ENCODE results near the gene PGAM5. TPM values are rescaled to one million over a fixed set of nuclear protein-coding genes. Genes with fewer than 3 reads are reported as not detected.
"Not testable (repeated sequence)": the region's sequence is repeated elsewhere in the genome, so short reads cannot be mapped to it uniquely, and the experiment has no call there.

PGAM5 gene
- polyA plus RNA-seq, 1 donor = 20.7 TPM

DNA sequence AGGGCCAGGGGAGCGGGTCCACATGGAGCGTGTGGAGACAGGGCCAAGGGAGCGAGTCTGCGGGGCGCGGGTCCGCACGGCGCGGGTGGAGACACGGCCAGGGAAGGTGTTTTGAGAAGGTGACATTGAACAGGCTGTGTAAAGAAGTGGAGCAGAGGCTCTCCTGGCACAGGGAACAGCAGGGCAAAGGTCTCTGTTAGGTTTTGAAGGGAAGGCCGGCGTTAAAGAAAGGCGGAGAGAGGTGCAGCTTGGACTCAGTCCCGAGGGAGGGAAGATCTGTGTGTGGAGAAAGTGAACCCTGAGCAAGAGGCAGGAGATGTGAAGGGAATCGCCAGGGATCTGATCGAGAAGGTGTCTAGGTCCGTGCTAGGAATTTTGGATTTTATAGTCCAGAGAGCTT lies 21.4 kb upstream of the PGAM5 start:
- no peak for DNase-seq (ENCODE audit: low read depth)

DNA sequence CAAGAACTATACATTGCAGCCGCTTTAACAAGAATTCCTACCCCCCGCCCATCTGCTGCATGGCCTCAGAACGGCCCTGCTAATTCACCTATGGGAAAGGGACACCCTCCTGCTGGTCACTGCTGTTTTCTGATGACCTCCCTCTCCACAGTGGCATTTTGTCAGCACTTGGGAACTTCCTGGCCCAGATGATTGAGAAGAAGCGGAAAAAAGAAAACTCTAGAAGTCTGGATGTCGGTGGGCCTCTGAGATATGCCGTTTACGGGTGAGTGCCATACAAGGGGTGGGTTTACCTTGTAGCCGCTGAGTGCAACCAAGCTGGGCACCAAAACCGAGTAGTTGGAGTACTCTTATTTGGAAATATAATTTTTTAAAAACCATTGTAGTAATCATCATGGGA lies 20.5 kb upstream of the PGAM5 start:
- no peak for DNase-seq (ENCODE audit: low read depth)

- not testable (repeated sequence) for DNase-seq (ENCODE audit: low read depth)
These were observed 18.6 kb upstream of the PGAM5 start for GRCh38 chr12:132692030-132692429.

- not testable (repeated sequence) for DNase-seq (ENCODE audit: low read depth)
These were observed 15.8 kb upstream of the PGAM5 start for GRCh38 chr12:132694888-132695287.

GRCh38 chr12:132695431-132695830 lies 15.2 kb upstream of the PGAM5 start:
- no peak for DNase-seq (ENCODE audit: low read depth)

DNA sequence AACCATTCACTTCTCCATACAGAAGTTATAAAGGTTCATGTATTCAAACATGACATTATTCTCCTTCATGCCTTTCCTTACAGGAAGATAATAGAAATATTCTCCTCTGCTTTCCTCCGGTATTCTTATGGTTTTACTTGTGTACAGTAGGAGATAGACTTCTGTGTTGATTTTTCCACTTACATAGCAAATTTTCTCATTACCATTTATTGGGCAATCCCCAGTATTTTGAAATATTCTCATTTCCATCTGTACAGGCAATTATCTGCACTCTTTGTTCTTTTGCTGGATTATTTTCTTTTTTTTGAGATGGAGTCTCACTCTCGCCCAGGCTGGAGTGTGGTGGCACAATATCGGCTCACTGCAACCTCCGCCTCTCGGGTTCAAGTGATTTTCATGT lies 12.3 kb upstream of the PGAM5 start:
- DNase-seq (ENCODE audit: low read depth) = no peak

- DNase-seq (ENCODE audit: low read depth) = no peak
These were observed 10.3 kb upstream of the PGAM5 start for GRCh38 chr12:132700212-132700822.

- no peak for DNase-seq (ENCODE audit: low read depth)
These were observed 8.0 kb upstream of the PGAM5 start for GRCh38 chr12:132702640-132703039.

DNA sequence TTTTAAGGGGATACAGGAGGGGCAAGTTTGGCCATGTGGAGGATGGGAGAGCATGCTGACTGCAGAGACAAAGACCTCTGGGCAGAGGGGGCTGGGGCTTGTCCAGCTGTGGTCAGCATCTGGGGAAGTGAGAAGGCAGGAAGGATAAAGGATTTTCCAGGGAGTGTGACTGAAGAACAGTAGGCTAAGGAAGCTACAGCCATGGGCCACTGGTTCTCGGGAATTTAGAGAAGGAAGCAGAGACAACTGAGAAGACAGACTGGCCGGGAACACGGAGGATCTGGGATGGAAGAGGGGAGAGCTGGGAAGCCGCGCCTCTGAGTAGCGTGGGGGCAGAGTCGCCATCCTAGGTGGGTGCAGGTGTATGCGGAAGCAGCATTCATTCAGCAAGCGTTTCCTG lies 7.0 kb upstream of the PGAM5 start:
- DNase-seq (ENCODE audit: low read depth) = no peak

GRCh38 chr12:132707241-132707640 lies 3.4 kb upstream of the PGAM5 start:
- no peak for DNase-seq (ENCODE audit: low read depth)

- no peak for DNase-seq (ENCODE audit: low read depth)
These were observed 2.5 kb upstream of the PGAM5 start for GRCh38 chr12:132708150-132708549.

DNA sequence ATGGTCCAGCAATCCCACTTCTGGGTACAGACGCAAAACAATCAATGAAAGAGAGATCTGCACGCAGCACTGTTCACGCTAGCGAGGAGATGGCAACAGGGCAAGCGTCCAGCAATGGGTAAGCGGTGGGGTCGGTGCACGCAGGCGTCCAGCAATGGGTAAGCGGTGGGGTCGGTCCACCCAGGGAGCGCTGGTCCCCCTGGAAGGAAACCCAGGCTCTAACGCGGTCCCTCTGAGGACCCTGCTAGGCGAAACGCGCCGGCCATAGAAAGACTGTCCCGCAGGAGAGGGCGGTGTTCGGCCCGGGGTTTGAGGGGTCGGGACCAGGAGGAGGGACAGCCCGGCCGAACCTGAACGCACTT lies 618 bp upstream of the PGAM5 start:
- no peak for DNase-seq (ENCODE audit: low read depth)

- DNase-seq (ENCODE audit: low read depth) = no peak
These were observed 620 bp downstream of the PGAM5 start for GRCh38 chr12:132711080-132711843.

GRCh38 chr12:132713123-132713522 lies 2.5 kb downstream of the PGAM5 start:
- DNase-seq (ENCODE audit: low read depth) = no peak

DNA sequence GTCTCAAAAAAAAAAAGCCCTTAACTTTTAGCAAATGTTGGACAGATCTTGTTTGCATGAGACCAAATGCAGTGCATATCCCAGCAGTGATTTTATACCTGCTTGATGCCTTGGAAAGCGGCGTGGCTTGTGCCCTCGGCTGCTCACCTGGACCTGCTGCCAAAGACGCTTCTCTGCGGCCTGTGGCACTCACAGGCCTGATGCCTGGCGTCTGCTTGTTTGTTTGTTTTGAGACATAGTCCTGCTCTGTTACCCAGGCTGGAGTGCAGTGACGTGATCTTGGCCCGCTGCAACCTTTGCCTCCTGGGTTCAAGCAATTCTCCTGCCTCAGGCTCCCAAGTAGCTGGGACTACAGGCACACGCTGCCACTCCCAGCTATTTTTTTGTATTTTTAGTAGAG lies 5.2 kb downstream of the PGAM5 start:
- DNase-seq (ENCODE audit: low read depth) = no peak

DNA sequence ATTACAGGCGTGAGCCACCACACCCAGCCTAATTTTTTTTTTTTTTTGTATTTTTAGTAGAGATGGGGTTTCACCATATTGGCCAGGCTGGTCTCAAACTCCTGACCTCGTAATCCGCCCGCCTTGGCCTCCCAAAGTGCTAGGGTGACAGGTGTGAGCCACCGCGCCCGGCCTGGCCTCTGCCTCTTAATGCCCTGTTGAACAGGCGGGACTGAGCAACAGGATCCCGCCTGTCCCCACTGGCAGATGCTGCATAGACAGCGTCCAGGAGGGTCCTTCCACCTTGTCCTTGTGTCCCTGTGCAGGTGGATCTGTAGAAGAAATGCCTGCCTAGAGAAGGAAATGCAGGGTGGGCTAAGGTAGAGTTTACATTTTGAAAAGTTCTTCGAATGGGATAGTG lies 5.7 kb downstream of the PGAM5 start:
- DNase-seq (ENCODE audit: low read depth) = no peak

DNA sequence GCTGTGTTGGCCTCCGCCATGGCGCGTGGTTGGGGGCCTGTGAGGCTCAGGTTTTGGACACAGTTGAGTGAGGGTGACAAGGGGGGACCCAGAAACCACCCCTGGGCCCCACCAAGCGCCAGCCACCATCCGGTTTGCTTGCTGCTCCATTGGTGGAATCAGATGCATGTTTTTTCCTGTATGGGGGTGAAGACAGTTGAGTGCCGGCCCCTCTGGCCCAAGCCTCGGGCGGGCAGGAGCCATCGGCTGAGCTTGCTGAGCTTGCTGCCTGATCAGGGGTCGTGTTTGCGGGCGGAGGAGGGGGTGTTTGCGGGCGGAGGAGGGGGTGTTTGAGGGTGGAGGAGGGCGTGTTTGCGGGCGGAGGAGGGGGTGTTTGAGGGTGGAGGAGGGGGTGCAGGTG lies 6.4 kb downstream of the PGAM5 start:
- DNase-seq (ENCODE audit: low read depth) = no peak

DNA sequence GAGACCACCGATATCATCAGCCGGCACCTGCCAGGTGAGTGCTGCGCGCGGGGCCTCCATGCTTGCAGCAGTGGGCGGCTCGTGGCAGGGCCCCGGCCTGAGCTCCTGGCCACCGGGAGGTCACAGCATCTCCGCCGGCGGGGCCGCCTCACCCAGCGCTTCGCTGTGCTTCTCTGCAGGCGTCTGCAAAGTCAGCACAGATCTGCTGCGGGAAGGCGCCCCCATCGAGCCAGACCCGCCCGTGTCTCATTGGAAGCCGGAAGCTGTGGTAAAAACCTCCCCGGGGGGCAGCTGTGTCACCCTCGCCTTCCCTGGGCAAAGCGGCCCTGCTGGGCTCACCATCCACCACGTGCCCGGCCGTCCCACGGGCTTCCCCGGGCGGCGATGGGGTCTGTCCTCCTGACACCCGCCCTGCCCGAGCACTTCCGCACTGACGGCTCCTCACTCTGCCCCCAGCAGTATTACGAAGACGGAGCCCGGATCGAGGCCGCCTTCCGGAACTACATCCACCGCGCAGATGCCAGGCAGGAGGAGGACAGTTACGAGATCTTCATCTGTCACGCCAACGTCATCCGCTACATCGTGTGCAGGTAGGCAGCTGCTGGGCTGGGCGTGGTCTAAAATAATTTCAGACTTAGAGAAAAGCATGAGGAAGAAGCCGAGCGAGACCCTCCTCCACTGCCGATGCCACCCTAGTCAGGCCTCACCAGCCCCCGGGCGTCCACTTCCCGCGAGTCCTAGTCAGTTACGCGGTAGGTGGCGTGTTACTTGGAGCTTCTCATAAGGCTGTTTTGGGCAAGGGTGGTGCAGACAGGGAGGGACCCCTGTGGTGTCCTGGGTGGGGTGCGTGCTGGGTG lies 7.1 kb downstream of the PGAM5 start:
- no peak for DNase-seq (ENCODE audit: low read depth)

GRCh38 chr12:132718644-132719043 lies 8.0 kb downstream of the PGAM5 start:
- DNase-seq (ENCODE audit: low read depth) = no peak

DNA sequence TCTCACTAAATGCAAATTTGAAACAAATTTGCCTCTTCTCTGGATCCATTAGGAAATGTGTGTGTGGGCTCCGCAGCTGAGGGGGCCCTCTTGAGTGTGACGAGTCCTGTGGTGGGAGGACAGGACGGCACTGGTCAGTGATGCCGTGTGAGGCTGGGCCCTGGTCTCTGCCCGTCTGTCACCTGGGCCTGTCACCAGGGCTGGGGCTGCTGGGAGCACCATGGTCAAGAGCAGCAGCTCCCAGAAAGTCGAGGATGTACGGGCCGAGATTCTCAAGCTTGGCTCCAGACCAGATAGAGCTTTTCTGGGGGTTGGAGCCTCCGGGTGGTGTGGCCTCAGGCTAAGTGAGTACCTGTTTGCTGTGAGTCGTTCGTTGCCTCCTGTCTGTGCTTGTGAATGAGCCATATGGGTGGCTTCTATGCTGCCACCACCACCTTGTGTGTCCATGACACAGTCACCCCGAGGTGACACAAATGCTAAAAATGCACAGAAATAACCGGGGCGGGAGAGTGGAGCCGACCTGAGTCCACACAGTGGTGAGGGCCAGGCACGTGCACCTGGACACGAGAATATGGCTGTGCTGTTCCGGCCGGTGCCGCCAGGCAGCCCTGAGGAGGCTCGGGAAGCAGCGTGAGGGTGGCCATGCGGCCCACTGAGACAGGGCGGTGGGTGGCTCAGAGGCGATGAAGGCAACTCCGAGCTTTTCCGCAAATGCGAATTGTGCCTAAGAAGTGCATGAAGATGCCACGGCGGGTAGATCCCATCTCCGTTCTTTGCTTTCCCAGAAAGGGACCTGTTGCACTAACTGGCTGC lies 8.7 kb downstream of the PGAM5 start:
- no peak for DNase-seq (ENCODE audit: low read depth)

DNA sequence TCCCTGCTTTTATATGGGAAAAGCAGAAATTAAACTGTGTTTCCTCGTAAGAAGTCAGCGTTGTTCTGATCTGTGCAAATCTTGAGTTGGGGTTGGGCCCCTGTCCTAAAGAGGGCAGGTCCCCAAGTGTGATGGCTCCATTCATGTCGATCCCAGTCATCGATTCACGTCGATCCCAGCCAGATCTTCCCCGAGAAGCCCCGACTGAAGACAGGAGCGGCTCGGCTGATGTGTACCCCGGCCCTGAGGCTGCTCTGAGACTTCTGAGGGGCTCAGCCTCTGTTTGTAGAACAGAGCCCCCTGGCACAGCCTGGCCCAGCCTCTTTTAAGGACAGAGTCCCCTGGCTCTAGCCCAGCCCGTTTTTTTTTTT lies 9.3 kb downstream of the PGAM5 start:
- DNase-seq (ENCODE audit: low read depth) = no peak
